C1 segment of cervical spinal cord (tissue), 14 donors: ENCODE data around the gene ST6GAL1.
"Not testable (repeated sequence)": the region's sequence is repeated elsewhere in the genome, so short reads cannot be mapped to it uniquely, and the experiment has no call there.

Source experiments
- DNase-seq, 14 donors: peaks; one replicate each; lab custom pipeline; 2025; lab: John Stamatoyannopoulos, UW

Gene ST6GAL1

DNA sequence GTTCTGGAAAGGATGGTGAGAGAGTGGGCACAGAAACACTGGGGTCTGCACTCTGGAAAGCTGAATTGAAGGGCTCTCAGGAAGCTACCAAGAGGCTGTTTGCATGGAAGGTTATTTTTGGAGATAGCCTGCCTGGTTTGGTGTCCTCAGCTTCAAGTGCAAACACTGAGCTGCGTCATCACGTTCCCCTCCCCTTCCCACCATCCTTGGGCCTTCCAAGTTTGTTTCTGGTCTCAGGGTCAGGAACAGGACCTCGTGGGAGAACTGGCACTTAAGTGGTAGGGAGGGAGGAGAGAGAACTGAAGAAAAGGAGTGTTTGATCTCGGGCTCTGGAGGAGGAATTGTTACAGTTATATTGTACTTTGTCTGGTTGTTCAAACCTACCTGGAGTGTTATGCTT is 10.6 kb downstream of the ST6GAL1 start:
- peak in 1 of 14 donors; percentile 54 for DNase-seq

- DNase-seq = no peak
These were observed 11.8 kb downstream of the ST6GAL1 start for GRCh38 chr3:186942168-186942567.

- no peak for DNase-seq
These were observed 15.0 kb downstream of the ST6GAL1 start for GRCh38 chr3:186945255-186945823.

DNA sequence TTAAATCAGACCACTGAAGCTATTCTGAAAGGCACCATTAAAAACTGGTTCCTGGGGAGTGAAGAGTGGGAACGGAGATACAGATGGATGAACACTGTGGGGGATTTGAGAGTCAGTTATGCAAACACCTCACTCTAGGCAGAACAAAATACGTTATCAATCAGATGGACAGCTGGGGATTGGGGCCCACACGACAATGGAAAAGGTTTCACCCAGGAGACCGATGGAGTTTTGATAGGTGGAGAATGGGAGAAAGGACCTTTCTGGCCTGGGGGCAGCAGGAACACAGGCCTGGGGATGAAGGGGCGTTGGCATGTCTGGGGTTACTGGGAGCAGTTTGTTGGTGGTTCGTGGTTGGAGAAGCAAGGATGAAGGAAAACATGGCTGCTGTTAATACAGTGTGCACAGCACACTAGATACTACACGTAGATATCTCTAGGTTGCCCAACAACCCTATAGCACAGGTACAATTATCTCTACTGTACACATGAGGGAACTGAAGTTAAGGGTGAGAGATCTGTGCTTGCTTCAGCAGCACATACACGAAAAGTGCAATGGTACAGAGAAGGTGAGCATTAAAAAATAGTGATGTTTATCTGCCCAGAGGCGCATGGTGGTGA is 16.5 kb downstream of the ST6GAL1 start:
- no peak for DNase-seq

- DNase-seq = peak in 1 of 14 donors; percentile 63
These were observed 19.1 kb downstream of the ST6GAL1 start for GRCh38 chr3:186949281-186949982.

DNA sequence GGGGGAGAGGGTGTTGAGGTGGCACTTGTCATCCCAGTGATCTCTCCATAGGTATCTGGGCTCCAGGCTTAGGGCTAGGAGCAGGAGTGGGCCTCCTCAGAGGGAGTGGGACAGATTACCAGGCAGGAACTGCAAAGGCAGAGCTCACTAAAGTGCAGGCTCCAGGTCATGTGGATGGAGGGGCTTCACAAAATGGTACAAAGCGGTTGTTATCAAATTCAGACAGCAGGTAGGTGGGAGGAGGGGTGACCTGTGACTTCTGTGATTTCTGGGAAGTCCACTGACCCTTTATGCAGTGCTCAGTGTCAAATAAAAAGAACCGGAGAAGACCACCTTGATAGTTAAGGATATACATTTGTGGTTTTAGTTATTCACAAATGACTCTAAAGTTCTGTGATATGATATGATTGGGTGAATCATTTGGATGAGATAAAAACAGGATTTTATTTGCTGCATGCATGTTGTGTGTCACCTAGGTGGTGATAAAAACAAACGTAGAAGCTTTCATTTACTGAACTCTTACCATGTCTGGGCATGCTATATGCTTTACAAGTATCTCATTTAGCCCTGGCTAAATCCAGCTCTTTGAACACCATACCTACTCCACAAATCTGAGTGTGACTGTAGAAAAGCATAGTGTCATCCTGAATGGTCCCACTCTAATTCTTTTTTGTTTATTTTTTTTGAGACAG is 20.2 kb downstream of the ST6GAL1 start:
- no peak for DNase-seq

- DNase-seq = no peak
These were observed 21.6 kb downstream of the ST6GAL1 start for GRCh38 chr3:186951640-186952552.

- no peak for DNase-seq
These were observed 22.7 kb downstream of the ST6GAL1 start for GRCh38 chr3:186953011-186953487.

DNA sequence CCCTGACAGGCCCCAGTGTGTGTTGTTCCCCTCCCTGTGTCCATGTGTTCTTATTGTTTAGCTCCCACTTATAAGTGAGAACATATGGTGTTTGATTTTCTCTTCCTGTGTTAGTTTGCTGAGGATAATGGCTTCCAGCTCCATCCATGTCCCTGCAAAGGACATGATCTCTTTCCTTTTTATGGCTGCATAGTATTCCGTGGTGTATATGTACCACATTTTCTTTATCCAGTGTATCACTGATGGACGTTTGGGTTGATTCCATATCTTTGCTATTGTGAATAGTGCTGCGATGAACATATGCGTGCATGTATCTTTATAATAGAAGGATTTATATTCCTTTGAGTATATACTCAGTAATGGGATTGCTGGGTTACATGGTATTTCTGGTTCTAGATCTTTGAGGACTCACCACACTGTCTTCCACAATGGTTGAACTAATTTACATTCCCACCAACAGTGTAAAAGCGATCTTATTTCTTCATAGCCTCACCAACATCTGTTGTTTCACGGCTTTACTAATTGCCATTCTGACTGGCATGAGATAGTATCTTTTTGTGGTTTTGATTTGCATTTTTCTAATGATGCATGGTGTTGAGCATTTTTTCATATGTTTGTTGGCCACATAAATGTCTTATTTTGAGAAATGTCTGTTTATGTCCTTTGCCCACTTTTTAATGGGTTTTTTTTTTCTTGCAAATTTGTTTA is 23.8 kb downstream of the ST6GAL1 start:
- not testable (repeated sequence) for DNase-seq

DNA sequence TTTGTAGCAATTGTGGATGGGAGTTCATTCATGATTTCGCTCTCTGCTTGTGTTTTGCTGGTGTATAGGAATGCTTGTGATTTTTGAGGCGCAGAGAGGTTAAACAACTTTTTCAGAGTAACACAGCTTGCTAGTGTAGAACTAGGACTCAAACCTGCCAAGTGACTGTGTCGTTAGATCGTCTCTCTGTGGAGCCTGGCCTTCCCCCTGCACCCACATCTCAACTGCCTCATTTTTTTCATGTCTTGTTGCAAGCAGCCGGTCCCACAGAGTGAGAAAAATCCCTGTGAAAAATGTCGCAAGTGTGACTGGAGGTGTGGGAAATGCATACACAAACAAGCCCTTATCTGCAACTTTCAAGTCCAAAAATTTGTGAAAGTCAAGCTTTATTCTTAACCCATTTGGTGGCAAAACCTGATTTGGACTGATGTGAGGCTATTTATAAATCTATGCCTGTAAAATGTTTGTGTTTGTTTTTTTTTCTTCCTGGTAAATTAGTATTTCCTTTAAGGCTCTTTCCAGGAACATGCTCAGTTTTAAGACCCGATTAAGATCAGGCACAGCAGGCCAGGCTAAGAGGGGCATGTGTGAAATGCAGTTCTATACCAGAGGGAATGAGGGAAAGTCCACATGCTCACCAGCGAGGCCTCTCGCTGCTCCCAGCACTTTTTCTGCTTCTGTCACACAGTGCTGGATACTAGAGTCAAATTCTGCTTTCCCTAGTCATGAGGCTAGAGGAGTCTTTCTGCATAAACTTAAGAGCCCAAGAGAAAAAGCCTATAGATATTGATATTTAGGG is 25.8 kb downstream of the ST6GAL1 start:
- no peak for DNase-seq

DNA sequence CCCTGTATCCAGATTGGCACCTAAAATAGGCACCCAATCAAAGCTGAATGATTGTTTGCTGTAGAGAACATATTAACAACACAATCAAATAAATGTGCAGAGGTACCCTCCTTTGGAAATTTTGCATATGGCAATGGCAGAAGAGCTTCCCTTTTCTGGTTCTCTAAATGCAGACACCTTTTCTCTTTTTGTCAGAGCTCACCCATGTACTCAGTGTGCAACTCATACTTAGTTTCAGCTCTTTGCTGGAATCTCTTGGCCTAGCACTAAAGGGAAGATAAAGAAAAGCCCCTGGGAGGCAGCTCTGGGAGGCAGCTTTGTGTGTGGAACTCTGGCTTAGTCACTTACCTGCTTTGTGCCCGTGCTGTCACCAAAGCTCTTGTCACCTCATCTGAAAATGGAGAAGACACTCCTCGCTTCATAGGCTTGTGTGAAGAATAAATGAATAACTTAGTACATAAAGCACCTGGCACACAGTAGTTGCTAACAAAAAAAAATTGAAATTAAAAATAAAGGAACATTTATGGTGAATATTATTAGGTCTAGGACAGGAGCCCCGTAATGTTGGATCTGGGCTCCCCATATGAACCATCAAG is 28.8 kb downstream of the ST6GAL1 start:
- DNase-seq = no peak

DNA sequence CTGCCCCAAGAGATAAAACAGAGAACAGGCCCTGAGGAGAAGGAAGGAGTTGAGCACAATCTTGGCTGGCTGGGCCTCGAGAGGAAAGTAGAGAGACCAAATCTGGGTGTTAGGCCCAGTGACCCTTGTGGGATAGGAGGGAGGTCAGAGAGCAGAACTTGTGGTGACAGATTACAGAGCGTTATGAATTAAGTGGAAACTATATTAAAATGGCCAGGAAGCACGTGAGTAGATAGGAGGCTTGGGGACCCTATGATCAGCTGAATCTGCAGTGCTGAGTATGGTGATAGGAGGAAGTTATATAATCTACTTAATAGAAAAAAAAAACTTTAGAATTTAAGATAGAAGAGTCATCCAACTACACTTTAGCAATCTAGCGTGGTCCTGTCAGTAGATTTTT is 30.0 kb downstream of the ST6GAL1 start:
- DNase-seq = no peak

GRCh38 chr3:186962445-186962844 is 32.1 kb downstream of the ST6GAL1 start:
- no peak for DNase-seq

GRCh38 chr3:186963636-186964035 is 33.3 kb downstream of the ST6GAL1 start:
- DNase-seq = no peak

- DNase-seq = no peak
These were observed 33.7 kb downstream of the ST6GAL1 start for GRCh38 chr3:186964071-186964470.

DNA sequence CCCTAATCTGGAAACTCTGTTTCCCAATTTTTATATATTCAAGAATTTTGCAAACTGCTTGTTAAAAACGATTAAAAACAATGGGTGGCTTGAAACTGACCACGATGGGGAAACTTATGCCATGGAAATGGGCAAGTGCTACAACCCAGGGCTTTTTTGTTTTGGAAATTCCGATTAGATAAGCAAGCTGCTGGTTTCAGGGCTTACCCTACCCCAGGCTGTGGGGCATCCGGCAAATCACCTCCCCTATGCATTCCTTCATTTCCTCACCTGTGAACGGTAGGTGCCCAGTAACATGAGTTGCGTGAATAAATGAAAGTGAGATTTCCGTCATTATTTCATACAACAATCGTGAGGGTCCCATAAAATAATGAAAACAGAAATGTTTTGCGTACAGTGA is 34.3 kb downstream of the ST6GAL1 start:
- DNase-seq = no peak

GRCh38 chr3:186965141-186965879 is 35.0 kb downstream of the ST6GAL1 start:
- peak in 2 of 14 donors; percentile 31 to 34 for DNase-seq

DNA sequence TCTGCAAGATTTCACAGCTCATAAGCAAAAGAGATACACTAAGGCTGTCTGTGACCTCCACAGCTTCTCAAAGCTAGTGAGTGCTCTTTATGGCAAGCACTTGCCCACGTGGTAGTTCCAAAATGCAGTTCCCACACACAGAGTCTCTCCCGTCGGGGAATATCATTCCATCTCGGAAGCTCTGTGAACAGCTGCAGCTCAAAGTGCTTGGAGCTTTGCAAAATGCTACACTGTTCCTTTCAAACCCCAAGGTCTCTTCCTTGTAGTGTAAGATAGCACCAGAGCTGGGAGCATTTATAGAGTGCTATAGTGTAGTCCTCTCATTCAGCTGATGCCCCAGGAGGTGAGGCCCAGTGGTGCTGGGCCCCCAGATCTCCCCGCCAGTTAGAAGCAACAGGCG is 36.1 kb downstream of the ST6GAL1 start:
- no peak for DNase-seq

- not testable (repeated sequence) for DNase-seq
These were observed 36.9 kb downstream of the ST6GAL1 start for GRCh38 chr3:186967236-186967635.
